GM19324 (cell line): ENCODE data around the gene ANKRD28.
"Not testable (repeated sequence)": the region's sequence is repeated elsewhere in the genome, so short reads cannot be mapped to it uniquely, and the experiment has no call there.

ENCODE experiments used
- ATAC-seq: cut with Tn5 transposase; IDR thresholded peaks from one replicate; pipeline ENCODE4 v1.9.1; 2021; ENCODE audit warnings: mild to moderate bottlenecking, moderate library complexity; ENCODE audit not compliant: unreplicated experiment, low FRiP score

Gene ANKRD28

GRCh38 chr3:15778332-15778858, 19.4 kb downstream of the ANKRD28 start:
- ATAC-seq: no peak

- ATAC-seq: not testable (repeated sequence)
These were observed 22.7 kb downstream of the ANKRD28 start for GRCh38 chr3:15774931-15775560.

DNA sequence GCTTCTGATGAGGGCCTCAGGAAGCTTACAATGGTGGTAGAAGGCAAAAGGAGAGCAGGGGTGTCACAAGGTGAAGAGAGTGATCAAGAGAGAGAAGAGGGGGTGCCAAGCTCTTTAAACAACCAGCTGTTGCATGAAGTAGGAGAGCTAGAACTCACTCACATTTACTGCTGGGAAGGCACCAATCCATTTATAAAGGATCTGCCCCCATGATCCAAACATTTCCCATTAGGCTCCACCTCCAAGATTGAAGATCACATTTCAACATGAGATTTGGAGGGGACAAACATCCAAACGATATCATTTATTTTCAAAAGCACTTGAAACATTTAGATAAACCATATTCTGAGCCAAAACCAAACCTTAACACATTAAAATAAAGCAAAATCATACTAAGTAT, 26.3 kb downstream of the ANKRD28 start:
- no peak for ATAC-seq

GRCh38 chr3:15769256-15769915, 28.4 kb downstream of the ANKRD28 start:
- ATAC-seq: no peak

- peak; percentile 62 for ATAC-seq
These were observed 29.1 kb downstream of the ANKRD28 start for GRCh38 chr3:15768421-15769255.

DNA sequence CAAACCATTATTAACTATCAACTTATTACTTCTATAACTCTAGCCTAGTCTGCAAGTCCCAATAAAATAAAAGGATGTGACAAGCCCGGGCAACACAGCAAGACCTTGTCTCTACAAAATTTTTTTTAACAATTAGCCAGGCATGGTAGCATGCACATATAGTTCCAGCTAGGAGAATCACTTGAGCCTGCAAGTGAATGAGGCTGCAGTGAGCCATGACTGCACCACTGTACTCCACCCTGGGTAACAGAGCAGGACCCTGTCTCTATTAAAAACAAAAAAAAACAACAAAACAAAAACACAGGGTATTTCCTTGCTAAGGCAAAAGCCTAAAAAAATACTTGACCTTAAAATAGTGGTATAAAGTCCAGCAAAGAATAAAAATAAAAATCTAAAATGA, 31.4 kb downstream of the ANKRD28 start:
- ATAC-seq: no peak

- ATAC-seq: no peak
These were observed 39.5 kb downstream of the ANKRD28 start for GRCh38 chr3:15758295-15758694.

DNA sequence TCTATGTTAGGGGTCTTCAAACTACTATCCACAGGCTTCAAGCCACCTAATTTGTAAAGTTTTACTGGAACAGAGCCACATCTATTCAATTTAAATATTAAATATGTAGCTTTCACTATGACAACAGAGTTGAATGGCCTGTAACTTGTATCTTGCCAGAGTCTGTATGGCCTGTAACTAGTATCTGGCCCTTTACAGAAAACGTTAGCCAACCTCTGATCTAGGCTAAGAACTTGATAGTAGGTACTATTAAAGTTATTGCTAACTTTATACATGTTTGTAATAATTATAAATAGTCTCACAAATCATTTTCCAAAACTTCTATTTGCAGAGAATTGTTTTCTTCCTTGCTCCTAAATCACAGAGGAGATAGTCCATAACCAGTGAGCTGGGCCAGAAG, 40.0 kb downstream of the ANKRD28 start:
- no peak for ATAC-seq

DNA sequence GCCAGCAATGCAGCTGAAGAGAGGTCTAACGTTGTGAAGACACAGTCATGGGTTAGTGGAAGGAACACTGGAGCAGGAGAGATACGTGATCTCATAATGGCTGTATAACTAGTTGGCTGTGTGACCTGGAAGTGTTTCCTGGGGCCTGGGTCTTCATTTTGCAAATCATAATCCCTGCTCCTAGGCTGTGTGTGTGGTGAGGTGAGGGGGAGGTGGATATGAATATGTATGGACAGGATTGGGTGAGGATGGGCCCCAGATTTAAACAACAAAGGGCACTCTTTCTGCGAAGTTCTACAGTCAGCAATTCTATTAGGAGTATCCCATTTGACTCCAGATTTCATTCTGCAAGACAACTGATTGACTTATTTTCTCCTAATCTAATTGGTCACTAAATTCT, 41.3 kb downstream of the ANKRD28 start:
- no peak for ATAC-seq

DNA sequence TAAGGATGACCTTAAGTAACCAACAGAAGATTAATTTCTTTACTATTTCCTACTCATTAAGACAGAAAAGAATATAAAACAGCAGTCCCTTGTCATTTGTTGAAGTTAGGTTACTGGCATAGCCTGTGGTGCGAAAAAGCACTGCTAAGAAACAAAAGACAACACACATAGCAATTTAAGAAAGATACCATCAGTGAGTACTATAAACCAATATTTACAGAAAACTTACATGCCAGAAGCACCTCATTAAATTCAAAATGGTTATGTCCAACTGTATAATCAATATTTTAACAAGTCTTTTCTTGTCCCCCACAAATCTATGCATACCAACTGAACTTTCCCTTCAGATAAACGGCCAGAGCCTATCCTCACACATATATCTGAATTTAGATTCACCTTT, 42.0 kb downstream of the ANKRD28 start:
- ATAC-seq: no peak

DNA sequence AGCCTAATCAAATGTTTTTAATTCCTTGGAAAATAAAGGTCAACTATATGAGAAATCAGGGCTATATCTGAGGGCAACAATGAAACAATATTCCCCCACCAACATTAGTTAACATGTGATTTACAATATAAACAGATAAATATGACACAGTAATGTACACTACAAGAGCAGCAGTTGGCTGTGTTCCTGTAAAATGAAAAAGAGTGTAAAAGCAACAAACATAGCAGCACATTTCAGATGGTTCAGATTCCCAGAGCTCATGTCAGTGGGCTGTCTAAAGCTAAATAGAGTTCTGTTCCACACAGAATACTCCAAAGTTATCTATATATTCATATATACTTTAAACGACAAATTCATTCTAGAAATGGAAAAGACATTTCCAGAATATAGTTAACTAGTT, 42.6 kb downstream of the ANKRD28 start:
- ATAC-seq: no peak

- no peak for ATAC-seq
These were observed 43.7 kb downstream of the ANKRD28 start for GRCh38 chr3:15754047-15754446.

DNA sequence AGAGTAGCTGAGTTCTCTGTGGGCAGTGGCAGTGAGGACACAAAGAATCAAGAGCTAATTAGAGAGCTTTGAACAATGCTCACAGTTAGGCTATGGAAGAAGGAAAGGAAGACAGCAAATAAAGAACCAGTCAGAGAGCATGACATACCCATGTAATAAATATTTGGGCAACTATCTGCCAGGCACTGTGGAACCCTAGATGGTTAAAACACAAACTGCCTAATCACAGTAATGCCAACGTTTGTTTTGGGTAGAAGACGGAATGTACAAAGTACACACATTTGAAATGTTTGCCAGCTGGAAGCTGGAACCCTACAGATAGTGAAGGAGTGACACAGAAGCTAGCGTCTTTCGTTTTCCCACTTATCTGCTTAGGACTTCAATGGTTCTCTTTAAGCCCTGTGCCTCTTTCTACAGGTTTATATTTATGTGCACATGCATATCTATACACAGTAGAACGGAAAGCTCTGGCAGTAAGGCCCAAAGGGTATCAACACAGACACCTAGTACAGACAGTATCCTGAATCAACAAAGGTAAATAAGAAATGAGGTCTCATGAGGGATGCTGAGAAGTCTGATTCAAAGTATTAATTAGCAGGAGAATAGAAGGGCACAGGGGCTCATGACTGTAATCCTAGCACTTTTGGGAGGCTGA, 44.6 kb downstream of the ANKRD28 start:
- ATAC-seq: no peak

DNA sequence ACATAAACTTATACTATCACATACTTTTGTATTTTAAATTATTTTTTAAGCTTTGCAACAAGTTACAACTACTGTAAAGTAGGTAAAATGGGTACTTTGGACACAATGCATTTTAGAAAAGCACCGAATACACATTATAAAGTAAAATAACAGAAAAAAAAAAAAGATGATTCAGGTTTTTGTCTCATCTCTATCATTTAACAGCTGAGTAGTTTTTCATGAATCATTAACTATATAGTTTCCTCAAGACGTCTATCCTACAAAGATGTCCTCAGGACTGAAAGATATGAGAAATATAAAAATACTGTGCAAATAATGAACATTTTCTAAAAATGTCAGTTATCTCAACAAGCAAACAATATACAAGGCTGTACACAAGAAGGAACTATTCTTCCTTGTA, 46.9 kb downstream of the ANKRD28 start:
- ATAC-seq: no peak

DNA sequence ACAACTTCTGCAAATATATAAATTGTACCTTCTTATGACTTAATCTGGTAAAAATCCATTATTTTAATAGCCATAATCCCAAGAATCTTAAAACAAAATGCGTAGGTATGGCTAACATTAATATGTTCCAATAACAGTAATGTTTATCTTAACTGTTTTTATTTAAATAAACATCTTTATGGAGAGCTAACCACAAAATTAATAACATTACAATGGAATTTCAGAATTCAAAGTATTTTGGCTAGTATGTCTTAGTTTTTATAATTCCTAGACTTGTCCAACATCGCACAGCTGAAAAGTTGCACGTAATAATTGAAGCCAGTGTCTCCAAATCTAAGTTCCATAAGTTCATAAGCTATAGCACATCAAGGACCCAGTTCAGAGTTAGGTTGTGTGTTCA, 47.6 kb downstream of the ANKRD28 start:
- ATAC-seq: no peak

- ATAC-seq: not testable (repeated sequence)
These were observed 51.9 kb downstream of the ANKRD28 start for GRCh38 chr3:15745896-15746295.

- ATAC-seq: no peak
These were observed 53.6 kb downstream of the ANKRD28 start for GRCh38 chr3:15744176-15744575.

GRCh38 chr3:15743587-15744009, 54.2 kb downstream of the ANKRD28 start:
- ATAC-seq: no peak

GRCh38 chr3:15742236-15742635, 55.5 kb downstream of the ANKRD28 start:
- ATAC-seq: not testable (repeated sequence)

GRCh38 chr3:15738616-15739005, 59.2 kb downstream of the ANKRD28 start:
- ATAC-seq: not testable (repeated sequence)

- ATAC-seq: no peak
These were observed 66.8 kb downstream of the ANKRD28 start for GRCh38 chr3:15731024-15731423.
